CD14-positive monocyte (primary cell): Measurements from ENCODE around the gene EMSY. TPM values are rescaled to one million over a fixed set of nuclear protein-coding genes. Genes with fewer than 3 reads are reported as not detected.
A peak's percentile ranks its signal among the peaks of the same experiment; 100 is the strongest.

ENCODE experiments used
- DNase-seq, 3 donors: peaks; one replicate each; pipeline ENCODE4 v3.0.0-alpha.2; 2011 to 2022
- H2AFZ ChIP-seq: 2 replicates; pipeline ENCODE4 v1.6.0; 2012; ENCODE audit warnings: mild to moderate bottlenecking, low read depth, low read length, inconsistent platforms; ENCODE audit not compliant: insufficient read depth, poor library complexity, severe bottlenecking
- H3K27ac ChIP-seq, 2 donors: 1 replicate in 1 of 2; 2 replicates in 1 of 2; pipeline ENCODE4 v1.5.1; 2012 to 2013; ENCODE audit warnings: low read length in 2 of 2, control low read depth in 1 of 2, inconsistent platforms in 1 of 2, low read depth in 1 of 2, mild to moderate bottlenecking in 1 of 2
- H3K27me3 ChIP-seq, 2 donors: one replicate each; pipeline versions ENCODE4 v1.6.0 to v1.6.1; 2011 to 2013; ENCODE audit warnings: low read length in 2 of 2; ENCODE audit not compliant: control insufficient read depth in 2 of 2, insufficient read depth in 2 of 2
- H3K36me3 ChIP-seq, 2 donors: replicated peaks in 1 of 2; 1 replicate in 1 of 2; 2 replicates in 1 of 2; pipeline versions ENCODE4 v1.5.1 to v1.6.1; 2012 to 2013; ENCODE audit warnings: low read length in 2 of 2, control low read depth in 1 of 2, inconsistent platforms in 1 of 2, mild to moderate bottlenecking in 1 of 2; ENCODE audit not compliant: insufficient read depth in 2 of 2, control insufficient read depth in 1 of 2
- H3K4me1 ChIP-seq, 2 donors: 1 replicate in 1 of 2; 2 replicates in 1 of 2; pipeline versions ENCODE4 v1.5.1 to v1.6.1; 2012 to 2013; ENCODE audit warnings: low read length in 2 of 2, control low read depth in 1 of 2, inconsistent platforms in 1 of 2, mild to moderate bottlenecking in 1 of 2, moderate library complexity in 1 of 2; ENCODE audit not compliant: insufficient read depth in 2 of 2, control insufficient read depth in 1 of 2
- H3K4me2 ChIP-seq: replicated peaks from 2 replicates; pipeline ENCODE3; 2012; ENCODE audit warnings: low read length, moderate library complexity, mild to moderate bottlenecking; ENCODE audit not compliant: poor library complexity, severe bottlenecking; ENCODE audit errors: extremely low read depth
- H3K4me3 ChIP-seq, 3 experiments: fragments of 200-600 bp in 1 of 3; sonication (generic) in 1 of 3; replicated peaks in 1 of 3; 1 replicate in 2 of 3; 2 replicates in 1 of 3; pipeline ENCODE4 v1.5.1; 2011 to 2013; ENCODE audit warnings: low read length in 3 of 3, mild to moderate bottlenecking in 3 of 3, control low read depth in 2 of 3, low read depth in 2 of 3, inconsistent platforms in 1 of 3, moderate library complexity in 1 of 3
- H3K79me2 ChIP-seq: 2 replicates; pipeline ENCODE4 v1.6.0; 2012; ENCODE audit warnings: mild to moderate bottlenecking, control low read depth, inconsistent platforms, low read length, moderate library complexity; ENCODE audit not compliant: insufficient read depth
- H3K9ac ChIP-seq: 2 replicates; pipeline ENCODE4 v1.6.0; 2017; ENCODE audit warnings: low read length, mild to moderate bottlenecking; ENCODE audit not compliant: insufficient read depth, poor library complexity, severe bottlenecking
- H3K9me3 ChIP-seq, 2 donors: replicated peaks in 1 of 2; 1 replicate in 1 of 2; 2 replicates in 1 of 2; pipeline versions ENCODE4 v1.5.1 to v1.6.1; 2012 to 2013; ENCODE audit warnings: low read length in 2 of 2, control low read depth in 1 of 2; ENCODE audit not compliant: control insufficient read depth in 1 of 2, insufficient read depth in 1 of 2
- H4K20me1 ChIP-seq: 2 replicates; pipeline ENCODE4 v1.6.0; 2012; ENCODE audit warnings: mild to moderate bottlenecking, low read length, control low read depth, moderate library complexity; ENCODE audit not compliant: insufficient read depth
- H3K27ac Mint-ChIP-seq, 7 donors: one replicate each; pipeline ENCODE4 v1.8.0; 2020; ENCODE audit warnings: mild to moderate bottlenecking in 7 of 7, mixed read lengths in 7 of 7, moderate library complexity in 6 of 7, inconsistent platforms in 2 of 7
- H3K27me3 Mint-ChIP-seq, 3 donors: one replicate each; pipeline ENCODE4 v1.8.0; 2021 to 2022; ENCODE audit warnings: low read depth in 3 of 3, mild to moderate bottlenecking in 3 of 3, mixed read lengths in 3 of 3, moderate library complexity in 3 of 3, inconsistent platforms in 1 of 3
- H3K36me3 Mint-ChIP-seq, 2 donors: one replicate each; pipeline ENCODE4 v1.8.0; 2020; ENCODE audit warnings: mixed read lengths in 2 of 2, inconsistent platforms in 1 of 2, mild to moderate bottlenecking in 1 of 2
- H3K4me1 Mint-ChIP-seq: one replicate; pipeline ENCODE4 v1.8.0; 2020; ENCODE audit warnings: mild to moderate bottlenecking, mixed read lengths
- H3K4me3 Mint-ChIP-seq, 2 donors: one replicate each; pipeline ENCODE4 v1.8.0; 2020; ENCODE audit warnings: mild to moderate bottlenecking in 2 of 2, mixed read lengths in 2 of 2, moderate library complexity in 1 of 2
- H3K9me3 Mint-ChIP-seq, 7 donors: one replicate each; pipeline ENCODE4 v1.8.0; 2020 to 2022; ENCODE audit warnings: mixed read lengths in 7 of 7, mild to moderate bottlenecking in 6 of 7, moderate library complexity in 6 of 7, inconsistent platforms in 2 of 7
- WGBS: methylation state at CpG from one replicate; pipeline ENCODE4 v1.1.5; 2013; ENCODE audit warnings: missing lambda C conversion rate; ENCODE audit not compliant: insufficient coverage; 5-methylcytosine and 5-hydroxymethylcytosine counted together
- intact Hi-C, 2 donors: fragments of 100-400 bp; cut with micrococcal nuclease; formaldehyde crosslinking; loops; one replicate each; pipeline versions ENCODE4 v1.15.0 to v1.15.1; 2023
- polyA plus RNA-seq, 3 donors: library from polyadenylated mRNA; depleted of rRNA in 1 of 3; unstranded in 2 of 3; stranded (reverse) in 1 of 3; fragments of 300-500 nt in 2 of 3; fragments of >200 nt in 1 of 3; fragmentation: Illumina TruSeq in 2 of 3; gene quantifications; 1 replicate in 2 of 3; 2 replicates in 1 of 3; pipeline ENCODE4 v1.2.3, GENCODE V29; 2012 to 2021
- TF ChIP-seq, protein P1 (sequence below): fragments of 200-600 bp; IDR thresholded peaks from one replicate; pipeline ENCODE4 v1.8.0; 2022; ENCODE audit warnings: antibody characterized with exemption, mild to moderate bottlenecking

Gene EMSY
- polyA plus RNA-seq, 3 donors, result 9.2 to 31.3 (median 9.4) TPM

DNA sequence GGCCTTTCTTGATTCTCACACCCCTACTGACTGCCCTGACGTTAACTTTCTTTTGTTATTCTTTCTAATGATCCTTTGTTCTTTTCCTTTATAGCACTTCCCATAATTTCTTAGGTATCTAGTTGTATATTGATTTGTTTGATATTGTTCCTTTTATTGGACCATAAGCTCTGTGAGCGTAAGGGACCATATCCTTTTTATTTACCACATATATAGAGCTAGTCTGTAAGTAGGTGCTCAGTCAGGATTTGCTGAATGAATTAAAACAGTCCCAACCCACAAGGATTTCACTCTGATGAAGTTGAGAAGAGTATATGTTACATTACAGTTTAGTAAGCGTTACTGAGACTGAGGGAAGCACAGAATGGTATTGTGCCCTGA lies 68.8 kb downstream of the EMSY start:
- no peaks in the 10 kb centered on the region for H3K4me1 ChIP-seq
- peaks cover 25 to 60% of the 10 kb centered on the region in 2 donors for H3K36me3 ChIP-seq
- Mint-ChIP-seq H3K9me3 (peaks cover 0 to 2% (median 0%) of the 10 kb centered on the region in 7 donors), H3K27me3 (no peaks in the 10 kb centered on the region), H3K4me3 (no peak overlapping the region), H3K36me3 (peaks cover 35 to 42% of the 10 kb centered on the region in 2 donors), H3K4me1 (no peaks in the 10 kb centered on the region), H3K27ac (peak overlapping the region in 1 of 7 donors; percentile 12)
- TF ChIP-seq, protein P1, sequence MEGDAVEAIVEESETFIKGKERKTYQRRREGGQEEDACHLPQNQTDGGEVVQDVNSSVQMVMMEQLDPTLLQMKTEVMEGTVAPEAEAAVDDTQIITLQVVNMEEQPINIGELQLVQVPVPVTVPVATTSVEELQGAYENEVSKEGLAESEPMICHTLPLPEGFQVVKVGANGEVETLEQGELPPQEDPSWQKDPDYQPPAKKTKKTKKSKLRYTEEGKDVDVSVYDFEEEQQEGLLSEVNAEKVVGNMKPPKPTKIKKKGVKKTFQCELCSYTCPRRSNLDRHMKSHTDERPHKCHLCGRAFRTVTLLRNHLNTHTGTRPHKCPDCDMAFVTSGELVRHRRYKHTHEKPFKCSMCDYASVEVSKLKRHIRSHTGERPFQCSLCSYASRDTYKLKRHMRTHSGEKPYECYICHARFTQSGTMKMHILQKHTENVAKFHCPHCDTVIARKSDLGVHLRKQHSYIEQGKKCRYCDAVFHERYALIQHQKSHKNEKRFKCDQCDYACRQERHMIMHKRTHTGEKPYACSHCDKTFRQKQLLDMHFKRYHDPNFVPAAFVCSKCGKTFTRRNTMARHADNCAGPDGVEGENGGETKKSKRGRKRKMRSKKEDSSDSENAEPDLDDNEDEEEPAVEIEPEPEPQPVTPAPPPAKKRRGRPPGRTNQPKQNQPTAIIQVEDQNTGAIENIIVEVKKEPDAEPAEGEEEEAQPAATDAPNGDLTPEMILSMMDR, result peak; percentile 7
- H3K27ac ChIP-seq, result no peak overlapping the region
- H3K9me3 ChIP-seq, result no peaks in the 10 kb centered on the region
- no peaks in the 10 kb centered on the region for H4K20me1 ChIP-seq
- no peak overlapping the region for H2AFZ ChIP-seq
- H3K4me2 ChIP-seq, result no peak overlapping the region
- intact Hi-C loops, result loop anchor here in 1 of 2 donors (10.0 kb wide), 1 partner anchor 309 kb away; the partner anchor contains the start of gene WNT11
- H3K4me3 ChIP-seq, result no peak overlapping the region
- H3K9ac ChIP-seq, result no peak overlapping the region
- no CpG with 5 or more reads among the region's 3 CpGs for WGBS
- H3K79me2 ChIP-seq, result no peaks in the 10 kb centered on the region
- DNase-seq, result no peak
- no peaks in the 10 kb centered on the region for H3K27me3 ChIP-seq

DNA sequence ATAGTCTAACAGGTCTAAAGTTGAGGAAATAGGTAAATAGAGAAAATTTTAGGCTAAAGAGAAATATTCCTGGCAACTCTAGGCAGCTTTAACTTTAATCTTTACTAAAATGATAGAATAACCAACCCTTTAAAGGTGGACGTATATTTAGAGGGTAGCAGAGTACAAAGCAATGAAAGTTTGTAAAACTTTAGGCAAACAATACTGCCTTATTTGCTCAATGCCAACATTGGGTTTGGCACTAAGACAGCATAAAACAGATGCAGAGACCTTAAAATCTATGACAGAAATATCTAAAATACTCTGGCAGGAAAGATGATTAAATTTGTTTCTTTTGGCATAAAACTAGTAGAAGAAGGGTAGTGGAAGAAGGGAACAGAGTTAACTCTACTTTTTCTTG lies 70.7 kb downstream of the EMSY start:
- Mint-ChIP-seq H3K4me3 (no peak overlapping the region), H3K27ac (no peak overlapping the region), H3K36me3 (peaks cover 35 to 45% of the 10 kb centered on the region in 2 donors), H3K27me3 (no peaks in the 10 kb centered on the region), H3K9me3 (peaks cover 0 to 2% (median 0%) of the 10 kb centered on the region in 7 donors), H3K4me1 (no peaks in the 10 kb centered on the region)
- H3K4me2 ChIP-seq, result no peak overlapping the region
- no peak overlapping the region for H3K4me3 ChIP-seq
- no peaks in the 10 kb centered on the region for H4K20me1 ChIP-seq
- no peak for DNase-seq
- intact Hi-C loops, result loop anchor here in 1 of 2 donors (10.0 kb wide), 1 partner anchor 311 kb away; the partner anchor contains the start of gene WNT11
- H2AFZ ChIP-seq, result no peak overlapping the region
- WGBS, result no CpG with 5 or more reads among the region's 1 CpG
- peaks cover 31 to 70% of the 10 kb centered on the region in 2 donors for H3K36me3 ChIP-seq
- TF ChIP-seq, protein P1, result no peak
- no peak overlapping the region for H3K27ac ChIP-seq
- no peaks in the 10 kb centered on the region for H3K79me2 ChIP-seq
- no peaks in the 10 kb centered on the region for H3K4me1 ChIP-seq
- no peak overlapping the region for H3K9ac ChIP-seq
- no peaks in the 10 kb centered on the region for H3K27me3 ChIP-seq
- no peaks in the 10 kb centered on the region for H3K9me3 ChIP-seq
